Fibroblast of skin of left biceps (primary cell): ENCODE measurements around the gene COL9A3.
A peak's percentile ranks its signal among the peaks of the same experiment; 100 is the strongest.

Experiments used
- DNase-seq, 2 experiments: peaks; one replicate each; pipeline ENCODE4 v3.0.0-alpha.2; 2013; ENCODE audit warnings: low read depth in 2 of 2

COL9A3 gene

DNA sequence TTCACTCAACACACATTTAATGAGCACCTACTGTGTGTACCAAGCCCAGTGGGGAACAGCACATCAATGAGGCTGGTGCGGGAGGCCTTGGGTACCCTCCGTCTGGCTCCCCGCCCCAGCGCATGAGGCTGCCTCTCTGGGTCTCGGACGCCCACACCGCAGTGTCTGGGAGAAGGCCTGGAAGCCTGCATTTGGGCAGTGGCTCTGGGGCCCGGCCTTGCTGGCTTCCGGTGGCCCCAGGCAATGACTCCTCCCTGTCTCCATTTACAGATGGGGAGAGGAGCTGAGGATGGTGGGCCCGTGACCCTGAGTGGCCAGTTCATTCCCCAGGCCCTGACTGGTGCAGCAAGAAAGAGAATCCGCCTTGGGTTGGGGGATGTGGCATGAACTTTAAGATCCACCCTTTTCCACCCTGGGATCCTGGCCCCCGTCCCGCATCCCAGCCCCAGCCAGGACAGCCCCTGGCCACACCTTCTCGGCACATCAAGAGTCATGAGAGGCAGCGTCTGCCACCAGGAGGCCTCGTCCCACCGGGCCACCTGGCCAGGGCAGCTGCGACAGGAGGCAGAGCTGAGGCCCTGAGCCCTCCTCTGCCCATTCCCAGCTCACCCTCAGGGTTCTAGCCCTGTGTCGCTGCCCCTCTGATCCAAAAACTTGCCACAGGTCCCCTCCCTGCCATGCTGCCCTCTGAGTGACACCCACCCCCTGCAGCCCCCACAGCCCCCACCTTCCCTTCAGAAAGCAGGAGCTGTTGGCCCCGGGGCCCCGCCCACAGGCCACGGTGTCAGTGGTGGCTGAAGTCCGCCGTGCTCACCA, 38.0 kb upstream of the COL9A3 start:
- DNase-seq, result no peak

DNA sequence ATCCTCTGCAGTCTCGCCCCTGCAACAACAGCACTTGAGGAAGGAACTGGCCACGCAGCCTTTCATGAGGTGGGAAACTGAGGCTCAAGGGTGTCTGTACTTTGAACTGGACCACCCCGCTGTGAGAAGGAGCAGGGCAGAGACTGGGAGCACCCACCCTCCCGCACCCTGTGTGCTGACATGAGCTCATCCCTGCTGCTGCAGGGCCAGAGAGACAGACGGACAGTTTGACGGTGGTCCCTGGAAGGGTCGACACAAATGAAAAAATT, 37.5 kb upstream of the COL9A3 start:
- DNase-seq, result no peak

DNA sequence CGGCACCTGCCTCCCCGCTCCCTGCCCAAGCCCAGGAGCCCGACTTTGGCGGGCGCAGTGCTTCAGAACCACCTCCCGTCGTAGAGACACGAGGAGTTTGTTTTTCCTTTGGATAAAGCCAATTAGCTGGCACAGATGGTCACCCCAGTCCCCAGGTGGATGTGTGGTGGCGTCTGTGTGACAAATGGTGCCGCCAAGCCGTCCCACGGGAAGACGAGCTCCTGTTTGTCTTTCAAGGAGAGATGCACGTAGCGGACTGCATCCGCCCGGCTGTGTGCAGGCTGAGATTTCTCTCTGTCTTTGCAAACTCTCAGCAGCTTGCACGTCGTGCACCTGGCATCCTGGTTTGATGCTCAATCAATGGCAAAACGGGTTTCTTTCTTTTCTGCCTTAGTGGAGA, 36.6 kb upstream of the COL9A3 start:
- DNase-seq, result no peak

DNA sequence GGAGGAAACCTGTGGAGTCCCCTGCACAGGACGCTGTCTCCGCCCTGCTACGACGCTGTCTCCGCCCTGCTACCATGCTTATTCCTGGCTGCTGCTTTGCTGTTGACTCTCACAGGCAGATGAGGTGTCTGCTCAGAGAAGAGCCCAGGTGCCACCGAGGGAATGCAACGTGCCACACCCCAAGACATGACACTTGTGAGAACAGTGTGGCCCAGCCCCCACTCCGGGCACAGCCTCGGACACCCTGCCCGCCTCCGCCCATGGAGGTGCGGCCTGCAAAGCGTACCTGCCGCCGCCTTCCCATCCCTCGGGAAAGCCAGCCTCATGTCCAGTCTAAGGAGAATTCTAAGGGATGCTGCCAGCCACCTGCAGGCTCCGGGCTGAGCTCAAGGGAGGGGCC, 36.2 kb upstream of the COL9A3 start:
- no peak for DNase-seq

DNA sequence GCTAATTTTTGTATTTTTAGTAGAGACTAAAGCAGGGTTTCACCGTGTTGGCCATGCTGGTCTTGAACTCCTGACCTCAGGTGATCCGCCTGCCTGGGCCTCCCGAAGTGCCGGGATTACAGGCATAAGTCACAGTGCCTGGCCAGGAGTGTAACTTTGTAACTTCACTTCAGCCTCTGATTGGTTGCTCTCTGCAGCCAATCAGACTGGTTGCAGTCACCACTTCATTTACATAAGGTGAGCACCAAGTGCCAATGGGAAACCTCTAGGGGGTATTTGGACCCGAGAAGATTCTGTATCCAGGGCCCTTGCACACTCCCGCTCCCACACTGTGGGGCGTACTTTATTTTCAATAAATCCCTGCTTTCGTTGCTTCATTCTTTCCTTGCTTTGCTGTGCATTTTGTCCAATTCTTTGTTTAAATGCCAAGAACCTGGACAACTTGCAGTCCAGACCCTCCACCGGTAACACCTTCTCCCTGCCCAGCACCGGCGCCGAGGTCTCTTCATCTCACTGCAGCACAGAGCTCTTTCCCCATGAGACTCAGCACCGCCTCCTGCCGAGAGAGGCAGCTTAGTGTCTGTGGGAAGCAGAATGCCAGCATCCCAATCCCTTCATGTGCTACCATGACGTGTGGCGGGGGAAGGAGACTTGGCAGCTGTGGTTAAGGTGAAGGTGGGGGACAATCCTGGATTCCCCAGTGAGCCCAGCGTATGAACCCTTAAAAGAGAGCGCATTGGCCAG, 34.5 kb upstream of the COL9A3 start:
- no peak for DNase-seq

DNA sequence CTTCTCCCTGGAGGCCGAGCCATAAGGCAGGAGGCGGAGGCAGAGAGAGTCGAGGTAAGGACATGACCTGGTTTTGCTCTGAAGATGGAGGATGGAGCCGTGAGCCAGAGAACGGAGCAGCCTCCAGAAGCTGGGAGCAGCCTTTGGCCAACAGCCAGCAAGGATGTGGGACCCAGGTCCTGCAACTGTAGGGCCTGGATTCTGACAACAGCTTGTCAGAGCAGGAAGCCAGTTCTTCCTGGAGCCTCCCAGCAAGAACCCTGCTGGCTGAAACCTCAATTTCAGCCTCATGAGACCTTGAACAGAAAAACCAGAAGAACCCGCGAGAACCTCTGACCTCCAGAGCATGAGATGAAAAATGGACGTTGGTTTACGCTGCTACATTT, 34.0 kb upstream of the COL9A3 start:
- DNase-seq, result no peak

DNA sequence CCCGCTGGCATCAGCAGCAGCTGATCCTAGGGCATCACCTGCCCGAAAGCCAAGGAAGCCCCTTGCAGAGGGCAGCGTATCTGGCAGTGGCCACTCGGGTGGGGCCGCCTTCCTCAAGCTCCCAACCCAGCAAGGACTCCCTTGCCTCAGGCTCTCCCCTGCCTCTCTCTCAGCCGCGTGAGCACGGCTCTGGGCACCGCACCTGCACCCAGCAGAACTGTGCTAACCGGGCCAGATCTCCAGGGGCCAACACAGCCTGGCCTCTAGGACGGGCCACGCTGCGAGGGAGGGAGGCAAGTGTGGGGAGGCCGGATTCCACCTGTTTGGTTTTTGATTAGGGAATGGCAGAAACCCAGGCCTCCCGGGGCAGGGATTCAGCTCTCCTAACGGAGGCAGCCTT, 32.4 kb upstream of the COL9A3 start:
- DNase-seq, result no peak

DNA sequence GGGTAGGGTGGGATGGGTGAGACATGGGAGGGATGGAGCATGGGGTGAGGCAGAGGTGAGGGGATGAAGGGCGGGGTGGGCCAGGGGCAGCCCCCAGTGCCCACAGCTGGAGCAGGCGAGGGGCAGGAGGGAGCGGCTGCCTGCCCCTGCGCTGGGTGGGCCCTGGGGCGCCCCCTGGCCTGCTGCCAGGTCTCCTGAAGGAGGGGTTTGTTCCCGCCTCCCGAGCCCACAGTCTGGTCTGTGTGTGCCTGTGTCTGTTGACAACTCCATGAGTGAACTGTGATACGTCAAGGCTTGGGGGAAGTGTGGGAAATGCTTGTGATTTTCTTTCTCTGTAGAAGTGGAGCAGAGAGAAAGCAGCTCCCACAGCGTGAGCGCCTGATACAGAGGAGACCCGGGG, 31.5 kb upstream of the COL9A3 start:
- no peak for DNase-seq

DNA sequence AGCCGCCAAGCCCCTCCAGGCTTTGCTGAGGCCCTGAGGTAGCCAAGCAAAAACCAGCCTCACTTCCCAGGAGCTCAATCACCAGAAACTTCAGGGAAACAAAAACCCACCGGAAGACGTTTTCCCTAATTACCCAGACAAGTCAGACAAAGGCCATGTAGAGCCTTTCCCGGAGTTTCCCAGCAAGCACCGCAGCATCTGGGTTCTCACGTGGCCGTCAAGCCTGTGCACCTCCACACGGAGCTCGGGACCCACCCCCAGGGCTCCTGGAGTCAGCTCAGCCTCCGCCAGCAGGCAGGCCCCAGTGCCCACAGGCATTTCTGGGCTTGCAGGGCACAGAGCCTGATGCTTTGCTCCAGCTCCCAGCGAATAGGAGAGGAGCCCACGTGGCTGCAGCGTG, 30.7 kb upstream of the COL9A3 start:
- no peak for DNase-seq

DNA sequence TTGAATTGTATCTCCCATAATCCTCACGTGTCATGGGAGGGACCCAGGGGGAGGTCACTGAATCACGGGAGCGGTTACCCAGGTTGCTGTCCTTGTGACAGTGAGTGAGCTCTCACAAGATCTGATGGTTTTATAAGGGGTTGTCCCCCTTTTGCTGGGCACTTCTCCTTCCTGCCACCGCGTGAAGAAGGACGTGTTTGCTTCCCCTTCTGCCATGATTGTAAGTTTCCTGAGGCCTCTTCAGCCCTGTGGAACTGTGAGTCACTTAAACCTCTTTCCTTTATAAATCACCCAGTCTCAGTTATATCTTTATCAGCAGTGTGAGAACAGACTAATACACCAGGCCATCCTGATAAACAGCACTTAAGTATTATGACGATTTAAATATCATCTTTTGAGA, 29.5 kb upstream of the COL9A3 start:
- no peak for DNase-seq

DNA sequence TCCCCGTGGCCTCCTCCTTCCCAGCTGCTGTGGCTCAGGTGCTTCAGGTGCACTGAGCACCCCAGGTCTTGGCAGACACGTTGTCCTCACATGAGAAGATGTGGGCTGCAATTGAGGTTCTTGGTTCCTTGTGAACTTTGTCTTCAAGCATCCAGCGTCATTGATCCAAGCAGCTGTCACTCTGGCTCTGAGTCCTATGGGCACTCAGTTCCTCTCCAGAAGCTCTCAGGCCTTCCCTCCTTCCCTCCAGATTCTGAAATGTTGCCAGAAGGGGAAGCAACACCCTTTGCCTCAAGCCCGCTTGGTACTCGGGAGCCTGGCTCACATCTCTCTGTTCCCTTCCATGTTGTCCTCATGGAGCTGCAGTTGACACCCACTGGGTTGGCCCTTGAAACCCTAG, 29.0 kb upstream of the COL9A3 start:
- DNase-seq, result no peak

DNA sequence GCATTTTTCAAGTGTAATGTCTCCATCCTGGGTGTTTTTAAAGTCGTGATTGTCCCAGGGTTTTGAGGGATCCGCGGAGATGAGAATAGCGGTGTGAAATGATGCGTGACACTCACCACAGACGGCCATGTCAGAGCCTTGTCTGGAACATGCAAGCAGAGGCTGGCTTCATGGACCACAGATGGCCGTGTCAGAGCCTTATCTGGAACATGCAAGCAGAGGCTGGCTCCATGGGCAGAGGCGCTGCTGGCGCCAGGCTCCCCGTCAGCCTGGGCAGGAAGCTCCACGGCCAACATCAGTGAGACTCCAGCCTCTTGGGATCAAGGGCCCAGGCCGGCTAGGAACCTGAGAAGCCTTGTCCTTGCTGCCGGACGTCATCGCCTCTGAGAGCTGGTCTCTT, 28.2 kb upstream of the COL9A3 start:
- DNase-seq, result no peak

DNA sequence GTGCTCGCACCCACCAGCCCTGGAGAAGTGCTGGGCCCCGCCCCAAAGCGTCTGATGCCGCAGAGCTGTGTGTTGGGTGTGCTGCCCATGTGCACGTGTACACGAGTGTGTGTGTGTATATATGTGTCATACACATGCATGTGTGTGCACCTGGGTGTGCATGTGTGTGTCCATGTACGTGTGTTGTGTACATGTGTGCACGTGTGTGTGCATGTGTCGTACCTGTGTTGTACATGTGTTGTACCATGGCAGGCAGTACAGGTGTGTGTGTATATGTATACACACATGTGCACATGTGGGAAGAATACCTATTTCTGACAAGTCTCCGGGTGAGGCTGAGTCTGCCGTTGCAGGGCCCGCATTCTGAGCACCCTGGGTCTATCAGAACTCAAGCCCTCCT, 26.8 kb upstream of the COL9A3 start:
- no peak for DNase-seq

DNA sequence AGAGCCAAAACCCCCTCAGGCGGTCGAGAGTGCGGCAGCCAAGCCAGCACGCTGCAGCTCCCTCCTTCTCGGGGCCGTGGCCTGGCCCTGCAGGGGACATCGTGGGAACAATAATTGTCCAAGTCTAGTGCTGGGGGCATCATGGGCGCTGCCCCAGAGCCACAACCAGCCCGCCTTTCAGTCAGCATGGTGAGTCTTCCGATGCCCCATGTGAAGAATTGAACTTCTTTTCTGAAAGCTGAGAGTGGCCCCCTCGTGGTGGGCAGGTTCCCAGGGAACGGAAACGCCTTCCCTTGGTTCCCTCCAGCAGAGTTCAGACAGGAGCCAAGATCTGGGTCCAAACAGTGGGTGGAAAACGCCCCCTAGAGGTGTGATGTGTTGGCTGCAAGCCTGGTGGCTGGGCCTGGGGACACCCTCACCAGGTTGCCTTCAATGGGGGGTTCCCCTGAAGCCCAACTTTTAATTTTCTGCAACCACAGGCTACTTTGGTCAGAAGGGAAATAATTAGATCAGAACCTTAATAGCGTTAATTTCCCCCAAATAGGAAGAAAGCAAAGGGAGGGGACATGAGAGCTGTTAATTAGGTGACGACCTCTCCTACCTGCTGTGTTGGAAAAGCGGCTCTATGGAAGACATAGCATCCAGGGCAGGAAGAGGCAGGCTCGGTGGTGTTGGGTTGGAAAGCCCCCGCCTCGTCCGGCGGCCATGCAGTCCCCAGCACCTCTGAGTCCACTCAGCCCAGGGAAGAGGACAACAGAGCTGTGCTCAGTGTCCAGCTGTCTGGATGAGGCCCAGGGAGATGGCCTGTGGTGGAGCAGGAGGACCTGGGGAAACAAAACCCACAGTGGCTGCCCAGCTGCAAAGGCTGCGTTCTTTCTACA, 25.3 kb upstream of the COL9A3 start:
- peak; percentile 69 to 75 for DNase-seq

DNA sequence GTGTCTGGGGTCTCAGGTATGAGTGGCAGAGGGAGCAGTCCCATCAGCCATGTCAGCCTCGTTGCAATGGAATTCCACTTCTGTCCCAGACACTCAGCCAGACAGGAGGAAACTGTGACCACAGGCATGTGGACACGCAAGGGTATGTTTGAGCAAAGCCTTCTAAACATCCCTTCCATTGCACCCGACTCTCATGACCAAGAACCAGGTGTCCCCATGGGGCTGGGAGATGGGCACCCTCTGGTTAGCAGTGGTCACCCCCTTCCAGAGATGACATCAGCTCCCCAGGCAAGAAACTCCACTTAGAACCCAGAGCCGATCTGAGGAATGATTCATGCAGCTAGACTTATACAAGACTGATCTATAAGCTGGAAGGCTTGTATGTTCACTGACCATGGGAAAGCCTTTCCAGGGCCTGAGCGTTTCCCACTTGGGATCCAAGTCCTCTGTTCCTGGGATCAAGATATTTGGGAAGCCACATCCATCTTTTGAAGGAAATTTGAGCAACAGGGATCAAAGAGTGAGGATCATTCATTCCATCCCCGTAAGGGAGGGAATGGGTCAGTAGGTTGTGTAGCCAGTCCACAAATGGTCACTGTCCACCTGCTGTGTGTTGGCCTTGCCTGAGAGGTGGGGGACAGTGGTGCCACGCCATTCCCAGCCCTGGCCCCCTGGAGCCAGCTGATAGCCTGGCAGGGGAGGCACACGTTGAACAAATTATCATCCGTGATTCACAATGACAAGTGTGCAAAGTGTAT, 24.5 kb upstream of the COL9A3 start:
- no peak for DNase-seq

DNA sequence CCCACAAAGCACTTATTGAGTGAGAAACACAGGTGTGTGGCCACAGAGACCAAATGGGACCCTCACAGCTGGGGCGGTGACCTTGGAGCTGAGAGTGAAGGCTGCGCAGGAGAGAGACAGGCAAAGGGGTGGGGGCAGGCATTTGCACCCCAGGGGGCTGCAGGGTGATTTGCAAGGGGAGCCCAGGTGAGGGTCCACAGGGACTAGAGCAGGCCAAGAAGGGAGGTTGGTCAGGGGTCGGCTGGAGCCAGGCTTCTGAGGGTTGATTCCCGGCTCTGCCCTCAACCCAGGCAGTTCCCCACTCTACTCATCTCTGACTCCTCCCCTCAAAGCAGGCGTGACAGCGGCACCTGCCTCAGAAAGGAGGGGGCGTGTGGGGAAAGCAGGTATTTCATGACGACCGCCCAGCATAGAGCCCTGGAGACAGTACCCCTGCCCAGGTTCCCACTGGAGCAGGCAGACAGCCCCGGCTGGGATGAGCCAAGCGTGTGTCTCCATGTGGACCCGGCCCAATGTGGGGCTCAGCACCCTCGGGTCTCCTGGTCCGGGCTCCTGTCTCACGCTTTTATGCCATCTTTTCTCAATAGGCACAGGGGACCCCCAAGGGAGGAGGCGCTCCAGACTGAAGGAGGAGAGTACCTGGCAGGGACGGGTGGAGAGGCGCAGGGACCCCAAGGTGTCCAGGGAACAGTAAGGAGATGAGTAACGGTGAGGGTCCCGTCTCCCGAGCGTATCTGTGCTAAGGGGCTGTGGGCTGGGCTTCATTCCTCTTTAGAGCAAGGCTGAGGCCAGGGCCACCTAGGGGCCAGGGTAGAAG, 23.7 kb upstream of the COL9A3 start:
- no peak for DNase-seq

DNA sequence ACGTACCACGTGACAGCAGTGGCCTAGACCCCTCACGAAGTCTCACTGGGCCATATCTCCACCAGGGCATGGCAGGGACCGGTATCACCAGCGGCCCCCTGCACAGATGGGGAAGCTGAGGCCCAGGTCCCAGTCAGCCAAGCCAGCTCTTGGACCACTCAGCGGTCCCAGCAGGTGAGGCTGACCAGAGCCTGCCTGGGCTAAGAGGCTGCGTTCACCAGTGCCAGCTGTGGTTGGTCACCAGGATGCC, 23.2 kb upstream of the COL9A3 start:
- DNase-seq, result no peak

DNA sequence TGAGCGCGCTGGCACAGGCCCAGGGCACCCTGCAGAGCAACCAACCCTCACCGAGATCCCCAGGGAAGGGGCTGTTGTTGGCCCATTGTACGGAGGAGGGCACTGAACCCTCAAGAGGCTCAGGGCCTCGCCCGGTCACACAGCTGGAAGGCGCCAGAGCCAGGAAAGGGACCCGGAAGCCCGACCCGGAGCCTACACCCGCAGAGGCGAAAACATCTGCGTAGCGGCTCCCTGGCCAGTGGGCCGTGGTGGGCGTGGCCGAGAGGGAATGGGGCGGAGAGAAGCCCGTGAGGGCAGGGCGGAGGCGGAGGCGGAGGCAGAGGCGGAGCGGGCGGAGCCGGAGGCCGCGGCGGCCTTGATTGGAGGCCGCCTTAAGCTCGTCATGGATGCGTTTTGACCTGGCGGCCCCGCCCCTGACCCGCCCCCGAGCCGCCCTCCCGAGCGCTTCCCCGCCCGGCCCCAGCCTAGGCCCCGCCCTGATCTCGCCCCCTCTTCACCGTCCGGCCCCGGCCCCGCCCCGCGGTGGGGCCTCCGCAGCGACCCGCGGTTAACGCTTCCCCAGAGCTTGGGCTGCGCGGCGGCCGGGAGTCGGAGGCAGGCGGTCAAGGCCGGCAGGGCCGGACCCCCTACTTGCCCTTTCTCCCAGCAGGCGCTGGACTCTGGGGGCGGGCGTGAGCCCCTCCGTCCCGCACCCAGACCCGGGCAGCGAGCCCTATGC, 22.7 kb upstream of the COL9A3 start:
- DNase-seq, result peak; percentile 85 to 88

DNA sequence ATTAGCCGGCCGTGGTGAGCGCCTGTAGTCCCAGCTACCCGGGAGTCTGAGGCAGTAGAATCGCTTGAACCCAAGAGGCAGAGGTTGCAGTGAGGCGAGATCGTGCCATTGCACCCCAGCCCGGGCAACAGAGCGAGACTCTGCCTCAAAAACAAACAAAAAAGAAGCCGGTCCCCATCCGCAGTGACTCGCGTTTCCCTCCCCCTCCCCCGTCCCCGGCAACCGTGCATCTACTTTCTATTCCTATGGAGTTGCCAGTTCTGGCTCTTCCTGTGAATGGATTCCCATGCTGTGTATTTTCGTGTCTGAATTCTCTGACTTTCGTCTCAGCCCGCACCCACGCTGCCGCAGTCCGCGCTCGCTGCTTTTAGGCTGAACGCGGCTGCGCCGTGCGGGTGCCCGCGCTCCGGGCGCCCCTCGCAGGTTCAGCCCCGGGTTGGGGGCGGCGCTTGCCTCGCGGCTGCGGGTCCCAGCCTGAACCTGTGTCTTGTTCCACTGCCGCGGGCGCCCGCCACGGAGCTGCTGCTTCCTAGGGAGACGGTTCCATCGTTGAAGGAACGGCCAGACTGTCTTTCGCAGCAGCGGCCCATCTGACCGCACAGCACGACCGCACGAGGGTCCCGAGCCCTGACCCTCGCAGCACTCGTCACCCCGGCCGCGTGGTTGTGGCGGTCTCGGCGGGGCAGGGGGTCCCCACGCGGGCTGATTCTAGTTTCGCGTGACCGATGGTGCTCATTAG, 21.7 kb upstream of the COL9A3 start:
- no peak for DNase-seq
